MCF 10A (cell line): ENCODE measurements around the gene SRSF10. TPM values are rescaled to one million over a fixed set of nuclear protein-coding genes. Genes with fewer than 3 reads are reported as not detected.

ENCODE experiments used
- BruUV-seq: library from RNA; stranded (reverse); fragments of 400-500 nt; replicated peaks from 2 replicates; lab custom pipeline; 2021; lab: Mats Ljungman, UMichigan
- CTCF ChIA-PET: fragments of 300-600 bp; sonication (Branson Sonifier 250); formaldehyde crosslinking; extraction: SDS; loops from one replicate; lab custom pipeline; 2021; ENCODE audit warnings: antibody characterized with exemption, inconsistent platforms; lab: Yijun Ruan, JAX
- POLR2A ChIA-PET: fragments of 300-600, 350-650 bp; sonication (Branson Sonifier 250); formaldehyde crosslinking; extraction: SDS; loops from one replicate; lab custom pipeline; 2020; ENCODE audit warnings: antibody characterized with exemption, inconsistent platforms; lab: Yijun Ruan, JAX
- DNase-seq: peaks from one replicate; pipeline ENCODE4 v3.0.0-alpha.2; 2018; ENCODE audit not compliant: unreplicated experiment
- H3K27ac Mint-ChIP-seq: one replicate; pipeline ENCODE4 v1.8.0; 2022; ENCODE audit warnings: mild to moderate bottlenecking, low read depth, mixed read lengths; ENCODE audit not compliant: unreplicated experiment
- H3K27me3 Mint-ChIP-seq: one replicate; pipeline ENCODE4 v1.8.0; 2022; ENCODE audit warnings: mixed read lengths; ENCODE audit not compliant: insufficient read depth, unreplicated experiment
- H3K36me3 Mint-ChIP-seq: one replicate; pipeline ENCODE4 v1.8.0; 2022; ENCODE audit warnings: mild to moderate bottlenecking, moderate library complexity, mixed read lengths; ENCODE audit not compliant: insufficient read depth, unreplicated experiment
- H3K4me1 Mint-ChIP-seq: one replicate; pipeline ENCODE4 v1.8.0; 2022; ENCODE audit warnings: mixed read lengths; ENCODE audit not compliant: insufficient read depth, unreplicated experiment
- H3K4me3 Mint-ChIP-seq: one replicate; pipeline ENCODE4 v1.8.0; 2022; ENCODE audit warnings: mild to moderate bottlenecking, moderate library complexity, mixed read lengths; ENCODE audit not compliant: unreplicated experiment
- H3K9me3 Mint-ChIP-seq: one replicate; pipeline ENCODE4 v1.8.0; 2022; ENCODE audit warnings: mixed read lengths; ENCODE audit not compliant: unreplicated experiment
- intact Hi-C: fragments of 100-400 bp; cut with micrococcal nuclease; formaldehyde crosslinking; loops from 2 replicates; pipeline ENCODE4 v1.14.1; 2022
- microRNA-seq: library from miRNA; unstranded; fragments of <30 nt; microRNA quantifications from one replicate; pipeline ENCODE4 v1.2.0, GENCODE V29; 2022
- total RNA-seq: library from RNA; stranded (reverse); gene quantifications from 2 replicates; pipeline ENCODE4 v1.2.3, GENCODE V29; 2022
- TF ChIP-seq, protein P1 (sequence below): fragments of 200-600 bp; IDR thresholded peaks from one replicate; pipeline ENCODE4 v1.8.0; 2022; ENCODE audit warnings: antibody characterized with exemption, mild to moderate bottlenecking; ENCODE audit not compliant: unreplicated experiment

The SRSF10 gene
- total RNA-seq, 1 experiment from 2014 or later = 134 TPM

DNA sequence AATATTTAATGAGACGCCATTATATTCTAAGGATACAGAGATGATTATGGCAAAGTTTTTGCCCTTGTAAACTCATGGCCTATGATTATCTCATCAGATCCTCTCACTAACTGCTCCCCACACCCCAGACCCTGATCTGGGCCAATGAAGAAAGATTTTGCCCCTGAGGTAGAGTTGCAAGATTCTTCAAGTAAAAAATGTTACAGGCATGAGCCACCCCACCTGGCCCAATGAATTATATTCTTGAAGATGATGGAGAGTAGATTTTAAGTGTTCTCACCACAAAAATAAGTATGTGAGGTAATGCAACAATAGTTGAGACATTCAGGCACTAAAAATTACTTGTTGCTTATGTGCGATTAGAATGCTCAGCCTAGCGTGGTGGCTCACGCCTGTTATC lies 65.2 kb downstream of the SRSF10 start:
- Mint-ChIP-seq H3K9me3 (no peaks in the 10 kb centered on the region), H3K4me1 (peaks cover 6% of the 10 kb centered on the region), H3K36me3 (no peaks in the 10 kb centered on the region), H3K27me3 (no peaks in the 10 kb centered on the region), H3K4me3 (no peak overlapping the region), H3K27ac (no peak overlapping the region)
- intact Hi-C loops = loop anchor here (5.0 to 10.0 kb wide), 2 partner anchors 278 to 370 kb away; no protein-coding TSS in a partner anchor
- TF ChIP-seq, protein P1, sequence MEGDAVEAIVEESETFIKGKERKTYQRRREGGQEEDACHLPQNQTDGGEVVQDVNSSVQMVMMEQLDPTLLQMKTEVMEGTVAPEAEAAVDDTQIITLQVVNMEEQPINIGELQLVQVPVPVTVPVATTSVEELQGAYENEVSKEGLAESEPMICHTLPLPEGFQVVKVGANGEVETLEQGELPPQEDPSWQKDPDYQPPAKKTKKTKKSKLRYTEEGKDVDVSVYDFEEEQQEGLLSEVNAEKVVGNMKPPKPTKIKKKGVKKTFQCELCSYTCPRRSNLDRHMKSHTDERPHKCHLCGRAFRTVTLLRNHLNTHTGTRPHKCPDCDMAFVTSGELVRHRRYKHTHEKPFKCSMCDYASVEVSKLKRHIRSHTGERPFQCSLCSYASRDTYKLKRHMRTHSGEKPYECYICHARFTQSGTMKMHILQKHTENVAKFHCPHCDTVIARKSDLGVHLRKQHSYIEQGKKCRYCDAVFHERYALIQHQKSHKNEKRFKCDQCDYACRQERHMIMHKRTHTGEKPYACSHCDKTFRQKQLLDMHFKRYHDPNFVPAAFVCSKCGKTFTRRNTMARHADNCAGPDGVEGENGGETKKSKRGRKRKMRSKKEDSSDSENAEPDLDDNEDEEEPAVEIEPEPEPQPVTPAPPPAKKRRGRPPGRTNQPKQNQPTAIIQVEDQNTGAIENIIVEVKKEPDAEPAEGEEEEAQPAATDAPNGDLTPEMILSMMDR = no peak
- DNase-seq = no peak
- CTCF ChIA-PET = interaction anchor here (0.6 to 3.1 kb wide), 5 partner anchors 8 to 149 kb away, joined by 3 to 32 read pairs (median 4); no protein-coding TSS in a partner anchor
- no TSS peak for BruUV-seq
- POLR2A ChIA-PET = no interaction called here

Small RNA genes within 50 kb of the gene (microRNA-seq; reads per million reads assigned to microRNA genes)
- gene MIR378F = not detected

Other genes starting within 250 kb of the SRSF10 start
- gene ELOA, start 236.9 kb downstream of the SRSF10 start, total RNA-seq = 68.3 and 69.1 TPM in 2 replicates
- gene PITHD1, start 201.9 kb downstream of the SRSF10 start, total RNA-seq = 37.7 and 37.8 TPM in 2 replicates
- 27.8 and 35.7 TPM in 2 replicates for gene LYPLA2, start 189.2 kb downstream of the SRSF10 start, total RNA-seq
- 112 and 143 TPM in 2 replicates for gene GALE, start 179.6 kb downstream of the SRSF10 start, total RNA-seq
- 30.4 and 39.3 TPM in 2 replicates for gene HMGCL, start 154.9 kb downstream of the SRSF10 start, total RNA-seq
- gene FUCA1, start 112.0 kb downstream of the SRSF10 start, total RNA-seq = 7.9 and 8.6 TPM in 2 replicates
- not detected in 2 replicates for gene CNR2, start 67.0 kb downstream of the SRSF10 start, total RNA-seq
- gene PNRC2, start 20.5 kb downstream of the SRSF10 start, total RNA-seq = 103 and 115 TPM in 2 replicates
- 0.05 and 0.12 TPM in 2 replicates for gene MYOM3, start 131.8 kb upstream of the SRSF10 start, total RNA-seq
- not detected in 2 replicates for gene IL22RA1, start 162.8 kb upstream of the SRSF10 start, total RNA-seq
- gene IFNLR1, start 207.0 kb upstream of the SRSF10 start, total RNA-seq = 0.12 and 0.19 TPM in 2 replicates